Activated CD4-positive, alpha-beta memory T cell treated with anti-CD3 and anti-CD28 coated beads, Interleukin-2, amount 10 ng/mL, durations not matched to agents 7 days and 5 days (primary cell): ENCODE data around the gene CD300C. TPM values are rescaled to one million over a fixed set of nuclear protein-coding genes. Genes with fewer than 3 reads are reported as not detected.
"Not testable (repeated sequence)": the region's sequence is repeated elsewhere in the genome, so short reads cannot be mapped to it uniquely, and the experiment has no call there.

ENCODE experiments used
- CTCF ChIA-PET: fragments of 350-600 bp; sonication (Branson Sonifier 250); formaldehyde crosslinking; loops from one replicate; lab custom pipeline; 2021; ENCODE audit warnings: antibody characterized with exemption, inconsistent platforms; lab: Charles Lee
- POLR2A ChIA-PET: fragments of 350-600 bp; sonication (Branson Sonifier 250); formaldehyde crosslinking; loops from one replicate; lab custom pipeline; 2021; ENCODE audit warnings: antibody characterized with exemption; lab: Charles Lee
- DNase-seq: peaks from one replicate; pipeline ENCODE4 v3.0.0-alpha.2; 2020
- H3K27ac Mint-ChIP-seq: one replicate; pipeline ENCODE4 v1.8.0; 2021; ENCODE audit warnings: mild to moderate bottlenecking, mixed read lengths
- H3K27me3 Mint-ChIP-seq: one replicate; pipeline ENCODE4 v1.8.0; 2021; ENCODE audit warnings: mixed read lengths
- H3K36me3 Mint-ChIP-seq: one replicate; pipeline ENCODE4 v1.8.0; 2021; ENCODE audit warnings: low read depth, mixed read lengths
- H3K4me1 Mint-ChIP-seq: one replicate; pipeline ENCODE4 v1.8.0; 2021; ENCODE audit warnings: mixed read lengths
- H3K4me3 Mint-ChIP-seq: one replicate; pipeline ENCODE4 v1.8.0; 2021; ENCODE audit warnings: mild to moderate bottlenecking, mixed read lengths
- H3K9me3 Mint-ChIP-seq: one replicate; pipeline ENCODE4 v1.8.0; 2021; ENCODE audit warnings: mixed read lengths
- total RNA-seq, 2 experiments: library from RNA; stranded (reverse); gene quantifications; one replicate each; pipeline ENCODE4 v1.2.3, GENCODE V29; 2021

CD300C gene
- total RNA-seq, 2 experiments from 2014 or later = 3.9 to 4.1 TPM

DNA sequence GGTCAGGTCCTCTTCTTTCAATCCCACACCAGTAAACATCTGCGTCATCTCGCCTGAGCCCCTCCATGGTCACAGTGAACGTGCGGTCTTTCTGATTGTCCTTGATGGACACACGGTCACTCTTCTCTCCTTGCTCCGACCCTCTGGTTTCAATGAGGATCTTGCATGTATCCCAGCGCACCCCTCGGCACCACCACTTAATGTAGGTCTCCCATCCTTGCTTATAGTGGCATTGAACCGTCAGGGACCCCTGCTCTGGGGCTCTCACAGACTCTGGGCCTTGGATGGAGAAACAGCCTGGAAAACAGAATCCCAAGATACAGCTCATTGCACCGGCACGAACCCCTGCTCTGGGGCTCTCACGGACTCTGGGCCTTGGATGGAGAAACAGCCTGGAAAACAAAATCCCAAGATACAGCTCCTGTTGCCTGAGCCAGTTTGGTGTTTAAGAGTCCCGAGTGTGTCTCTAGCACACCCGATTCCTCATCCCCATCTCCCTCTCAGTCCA, 20.1 kb downstream of the CD300C start:
- Mint-ChIP-seq H3K9me3 (no peaks in the 10 kb centered on the region), H3K4me3 (no peak overlapping the region), H3K4me1 (peaks cover 9% of the 10 kb centered on the region), H3K27ac (no peak overlapping the region), H3K36me3 (no peaks in the 10 kb centered on the region), H3K27me3 (peaks cover 42% of the 10 kb centered on the region)
- DNase-seq = peak; percentile 3
- POLR2A ChIA-PET = no interaction called here
- CTCF ChIA-PET = interaction anchor here (1.0 kb wide), 2 partner anchors 67 to 146 kb away, joined by 3 to 5 read pairs; no protein-coding TSS in a partner anchor

DNA sequence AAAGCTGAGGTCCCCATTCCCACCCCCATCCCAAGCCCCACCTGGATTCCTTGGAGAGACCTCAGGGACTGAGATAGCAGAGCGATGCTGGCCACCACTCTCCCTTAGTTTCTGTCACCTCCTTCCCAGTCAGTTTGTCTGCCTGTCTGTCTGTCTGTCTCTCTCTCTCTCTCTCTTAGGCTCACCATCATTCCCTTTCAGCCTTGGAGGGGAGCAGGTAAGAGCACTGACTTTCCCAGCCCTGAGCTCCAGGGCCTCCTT, 20.5 kb downstream of the CD300C start:
- peaks cover 39% of the 10 kb centered on the region for H3K27me3 Mint-ChIP-seq
- CTCF ChIA-PET = interaction anchor here (1.0 kb wide), 1 partner anchor 67 kb away, joined by 3 read pairs; no protein-coding TSS in a partner anchor
- POLR2A ChIA-PET = no interaction called here

GRCh38 chr17:74524653-74525464, 21.1 kb downstream of the CD300C start:
- H3K27ac Mint-ChIP-seq = no peak overlapping the region
- DNase-seq = peak; percentile 2
- CTCF ChIA-PET = interaction anchor here (1.0 kb wide), 1 partner anchor 66 kb away, joined by 3 read pairs; no protein-coding TSS in a partner anchor
- peaks cover 12% of the 10 kb centered on the region for H3K4me1 Mint-ChIP-seq
- H3K27me3 Mint-ChIP-seq = peaks cover 36% of the 10 kb centered on the region
- H3K9me3 Mint-ChIP-seq = no peaks in the 10 kb centered on the region
- POLR2A ChIA-PET = no interaction called here
- no peaks in the 10 kb centered on the region for H3K36me3 Mint-ChIP-seq
- no peak overlapping the region for H3K4me3 Mint-ChIP-seq

More for the DNA sequence above, 20.5 kb downstream of the CD300C start:
- Mint-ChIP-seq H3K27ac (no peak overlapping the region), H3K9me3 (no peaks in the 10 kb centered on the region), H3K36me3 (no peaks in the 10 kb centered on the region), H3K4me3 (no peak overlapping the region), H3K4me1 (peaks cover 10% of the 10 kb centered on the region)
- DNase-seq = no peak

DNA sequence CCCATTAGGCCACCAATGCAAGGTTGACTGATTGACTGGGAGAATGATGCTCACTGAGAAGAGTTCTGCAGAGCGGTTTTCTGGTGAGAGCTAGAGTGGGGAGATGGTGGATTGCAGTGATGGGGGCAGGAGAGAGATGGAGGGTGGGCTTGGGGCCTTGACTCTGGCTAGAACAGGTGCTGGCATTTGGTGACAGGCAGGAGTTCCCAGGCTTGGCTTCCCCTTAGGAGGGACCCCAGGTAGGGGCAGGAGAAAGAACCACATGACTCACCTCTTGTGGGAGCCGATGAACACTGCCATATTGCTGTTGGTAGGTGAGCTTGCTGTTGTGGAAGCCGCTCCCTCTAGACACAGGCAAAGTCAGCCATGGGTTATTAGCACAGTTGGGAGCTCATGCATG, 22.6 kb downstream of the CD300C start:
- peaks cover 32% of the 10 kb centered on the region for H3K27me3 Mint-ChIP-seq
- no peak for DNase-seq
- no peak overlapping the region for H3K4me3 Mint-ChIP-seq
- H3K27ac Mint-ChIP-seq = no peak overlapping the region
- POLR2A ChIA-PET = no interaction called here
- peaks cover 12% of the 10 kb centered on the region for H3K4me1 Mint-ChIP-seq
- CTCF ChIA-PET = no interaction called here
- H3K9me3 Mint-ChIP-seq = no peaks in the 10 kb centered on the region
- H3K36me3 Mint-ChIP-seq = no peaks in the 10 kb centered on the region

DNA sequence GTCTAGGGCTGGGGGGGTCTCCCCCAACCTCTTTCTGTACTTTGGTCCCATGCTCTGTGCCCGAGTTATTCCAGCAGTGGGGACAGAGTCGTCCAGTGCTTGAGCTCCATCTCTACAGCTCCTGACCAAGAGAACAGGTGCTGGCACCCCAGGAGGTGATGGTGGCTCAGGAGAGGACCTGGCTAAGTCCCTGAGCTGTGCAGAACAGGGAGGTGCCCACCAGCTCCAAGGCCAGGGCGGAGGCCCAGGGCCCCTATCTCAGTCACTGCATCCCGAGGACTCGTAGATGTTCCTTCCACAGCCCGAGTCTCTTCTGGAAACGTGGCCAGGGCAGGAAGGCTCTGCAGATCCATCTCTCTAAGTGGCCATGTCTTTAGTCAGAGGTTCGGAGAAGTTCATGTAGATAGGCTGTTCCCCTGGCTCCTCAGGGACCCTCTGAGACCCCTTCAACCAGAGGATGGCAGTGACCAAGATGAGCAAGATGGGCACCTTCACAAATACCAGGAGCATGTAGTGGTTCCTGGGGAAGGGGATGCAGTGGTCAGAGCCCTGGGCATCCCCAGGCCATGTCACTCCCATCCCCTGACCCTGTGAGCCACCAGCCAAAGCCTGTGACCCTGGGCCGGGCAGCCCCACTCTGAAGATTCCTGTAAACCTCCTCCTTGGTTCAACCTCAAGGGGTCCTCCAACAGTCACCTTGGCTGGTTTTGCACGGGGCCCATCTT, 23.4 kb downstream of the CD300C start:
- H3K9me3 Mint-ChIP-seq = no peaks in the 10 kb centered on the region
- POLR2A ChIA-PET = no interaction called here
- H3K27me3 Mint-ChIP-seq = peaks cover 27% of the 10 kb centered on the region
- no peak overlapping the region for H3K27ac Mint-ChIP-seq
- H3K36me3 Mint-ChIP-seq = no peaks in the 10 kb centered on the region
- no peak overlapping the region for H3K4me3 Mint-ChIP-seq
- no peak for DNase-seq
- CTCF ChIA-PET = no interaction called here
- peaks cover 12% of the 10 kb centered on the region for H3K4me1 Mint-ChIP-seq

DNA sequence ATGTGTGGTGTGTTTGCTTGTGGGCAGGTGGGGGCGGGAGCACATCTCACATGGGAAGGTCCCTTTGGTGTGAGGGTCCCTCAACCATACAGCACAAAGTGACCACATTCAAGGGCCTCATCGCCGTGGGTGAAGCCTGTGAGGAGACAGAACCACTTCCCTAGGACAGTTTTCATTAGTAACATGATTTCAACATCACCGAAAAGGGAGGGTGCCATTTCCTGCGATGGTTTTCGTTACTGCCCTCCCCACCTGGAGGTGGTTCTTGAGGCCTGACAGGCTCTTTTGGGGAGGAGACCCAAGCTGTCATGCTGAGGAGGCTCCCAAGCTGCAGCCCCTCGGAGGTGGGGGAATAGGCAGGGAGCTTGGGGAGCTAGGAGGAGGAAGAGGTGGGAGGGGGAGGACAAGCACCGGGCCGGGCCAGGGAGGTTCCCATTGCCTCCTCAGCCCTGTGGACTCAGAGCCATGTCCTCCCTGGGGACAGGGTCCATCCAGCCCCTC, 24.2 kb downstream of the CD300C start:
- Mint-ChIP-seq H3K9me3 (no peaks in the 10 kb centered on the region), H3K4me3 (no peak overlapping the region), H3K27ac (no peak overlapping the region), H3K27me3 (peaks cover 19% of the 10 kb centered on the region), H3K36me3 (no peaks in the 10 kb centered on the region), H3K4me1 (peaks cover 12% of the 10 kb centered on the region)
- POLR2A ChIA-PET = no interaction called here
- no peak for DNase-seq
- CTCF ChIA-PET = no interaction called here

- H3K27ac Mint-ChIP-seq = no peak overlapping the region
- no peaks in the 10 kb centered on the region for H3K36me3 Mint-ChIP-seq
Measured at GRCh38 chr17:74520790-74521480, 25.0 kb downstream of the CD300C start.

DNA sequence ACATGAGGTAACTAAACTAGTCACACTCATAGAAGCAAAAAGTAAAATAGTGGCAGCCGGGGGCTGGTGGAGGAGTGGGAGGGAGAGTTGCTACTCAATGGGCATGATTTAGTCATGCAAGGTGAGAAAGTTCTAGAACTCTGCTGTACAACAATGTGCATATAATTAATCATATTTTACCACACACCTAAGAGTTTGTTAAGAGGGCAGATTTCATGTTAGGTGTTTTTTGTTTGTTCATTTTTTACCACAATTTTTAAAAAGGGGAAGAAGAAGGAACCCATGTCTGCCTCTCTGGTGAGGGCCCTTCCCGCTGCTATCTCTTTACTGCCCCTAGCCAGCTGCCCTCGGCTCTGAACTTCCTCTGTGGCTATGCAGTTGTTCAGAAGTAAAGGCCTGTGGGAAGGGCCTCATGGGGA, 25.9 kb downstream of the CD300C start:
- DNase-seq = no peak
- H3K27me3 Mint-ChIP-seq = peaks cover 16% of the 10 kb centered on the region
- no peak overlapping the region for H3K27ac Mint-ChIP-seq
- H3K9me3 Mint-ChIP-seq = peaks cover 4% of the 10 kb centered on the region
- ChIA-PET POLR2A (no interaction called here), CTCF (interaction anchor here (1.1 kb wide), 1 partner anchor 214 kb away, joined by 4 read pairs; no protein-coding TSS in a partner anchor)
- H3K4me1 Mint-ChIP-seq = peaks cover 12% of the 10 kb centered on the region
- H3K36me3 Mint-ChIP-seq = no peaks in the 10 kb centered on the region
- no peak overlapping the region for H3K4me3 Mint-ChIP-seq

More at GRCh38 chr17:74520790-74521480, 25.0 kb downstream of the CD300C start:
- DNase-seq = no peak
- Mint-ChIP-seq H3K9me3 (no peaks in the 10 kb centered on the region), H3K4me1 (peaks cover 12% of the 10 kb centered on the region), H3K27me3 (peaks cover 19% of the 10 kb centered on the region), H3K4me3 (no peak overlapping the region)
- ChIA-PET CTCF (interaction anchor here (0.6 to 1.1 kb wide), 2 partner anchors 215 to 269 kb away, joined by 4 to 5 read pairs; no protein-coding TSS in a partner anchor), POLR2A (no interaction called here)

DNA sequence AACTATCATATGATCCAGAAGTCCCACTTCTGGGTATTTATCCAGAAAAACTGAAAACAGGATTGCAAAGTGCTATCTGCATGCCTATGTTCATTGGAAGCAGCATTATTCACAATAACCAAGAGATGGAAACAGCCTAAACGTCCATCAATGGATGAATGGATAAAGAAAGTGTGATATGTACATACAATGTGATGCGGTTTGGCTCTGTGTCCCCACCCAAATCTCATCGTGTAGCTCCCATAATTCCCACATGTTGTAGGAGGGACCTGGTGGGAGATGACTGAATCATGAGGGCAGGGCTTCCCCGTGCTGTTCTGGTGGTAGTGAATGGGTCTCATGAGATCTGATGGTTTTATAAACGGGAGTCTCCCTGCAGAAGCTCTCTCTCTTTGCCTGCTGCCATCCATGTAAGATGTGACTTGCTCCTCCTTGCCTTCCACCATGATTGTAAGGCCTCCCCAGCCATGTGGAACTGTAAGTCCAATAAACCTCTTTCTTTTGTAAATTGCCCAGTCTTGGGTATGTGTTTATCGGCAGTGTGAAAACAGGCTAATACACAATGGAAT, 27.4 kb downstream of the CD300C start:
- H3K4me3 Mint-ChIP-seq, DNase-seq, H3K27ac Mint-ChIP-seq: not testable (repeated sequence)
- ChIA-PET CTCF (interaction anchor here (1.1 kb wide), 1 partner anchor 150 kb away, joined by 3 read pairs; no protein-coding TSS in a partner anchor), POLR2A (interaction anchor here (1.0 kb wide), 1 partner anchor 18 kb away, joined by 3 read pairs; no protein-coding TSS in a partner anchor)
- Mint-ChIP-seq H3K27me3 (peaks cover 23% of the 10 kb centered on the region), H3K9me3 (peaks cover 17% of the 10 kb centered on the region), H3K4me1 (peaks cover 22% of the 10 kb centered on the region), H3K36me3 (peaks cover 13% of the 10 kb centered on the region)

- ChIA-PET CTCF (interaction anchor here (1.0 kb wide), 1 partner anchor 14 kb away, joined by 3 read pairs; no protein-coding TSS in a partner anchor), POLR2A (no interaction called here)
- DNase-seq = no peak
- H3K4me1 Mint-ChIP-seq = peaks cover 21% of the 10 kb centered on the region
- H3K27ac Mint-ChIP-seq = no peak overlapping the region
- peaks cover 17% of the 10 kb centered on the region for H3K9me3 Mint-ChIP-seq
- H3K4me3 Mint-ChIP-seq = no peak overlapping the region
- H3K36me3 Mint-ChIP-seq = peaks cover 13% of the 10 kb centered on the region
- H3K27me3 Mint-ChIP-seq = peaks cover 27% of the 10 kb centered on the region
Measured at GRCh38 chr17:74516561-74517328, 29.2 kb downstream of the CD300C start.

GRCh38 chr17:74515941-74516340, 30.0 kb downstream of the CD300C start:
- ChIA-PET POLR2A (no interaction called here), CTCF (interaction anchor here (0.7 to 1.0 kb wide), 2 partner anchors 14 to 270 kb away, joined by 3 read pairs; no protein-coding TSS in a partner anchor)
- Mint-ChIP-seq H3K9me3 (peaks cover 17% of the 10 kb centered on the region), H3K27me3 (peaks cover 28% of the 10 kb centered on the region), H3K36me3 (peaks cover 13% of the 10 kb centered on the region), H3K27ac (no peak overlapping the region), H3K4me1 (peaks cover 15% of the 10 kb centered on the region), H3K4me3 (no peak overlapping the region)
- DNase-seq = no peak
